WTC11 (cell line): ENCODE measurements around the gene LSM6. TPM values are rescaled to one million over a fixed set of nuclear protein-coding genes. Genes with fewer than 3 reads are reported as not detected.

Experiments
- ARID4B ChIP-seq: sonication (generic); formaldehyde crosslinking; IDR thresholded peaks from 2 replicates; pipeline ENCODE4 v1.8.0; 2023; ENCODE audit warnings: missing genetic modification reagents, mild to moderate bottlenecking, borderline replicate concordance
- GTF2I ChIP-seq: fragments of 250-450 bp; sonication (Bioruptor Pico); conservative IDR thresholded peaks from 2 replicates; pipeline ENCODE4 v1.4.0; 2021; ENCODE audit warnings: mild to moderate bottlenecking
- JAZF1 ChIP-seq: fragments of 250-450 bp; sonication (Bioruptor Pico); IDR thresholded peaks from 2 replicates; pipeline ENCODE4 v1.9.0; 2021; ENCODE audit warnings: moderate library complexity, mild to moderate bottlenecking, inconsistent platforms
- MXD4 ChIP-seq: fragments of 250-450 bp; sonication (Bioruptor Pico); IDR thresholded peaks from 2 replicates; pipeline ENCODE4 v1.8.0; 2021; ENCODE audit warnings: mild to moderate bottlenecking, moderate library complexity, borderline replicate concordance
- NFE2L1 ChIP-seq: sonication (generic); formaldehyde crosslinking; IDR thresholded peaks from 2 replicates; pipeline ENCODE4 v1.8.1; 2023; ENCODE audit warnings: missing genetic modification reagents
- SP1 ChIP-seq: sonication (generic); formaldehyde crosslinking; conservative IDR thresholded peaks from 2 replicates; pipeline ENCODE4 v1.8.1; 2022; ENCODE audit warnings: missing genetic modification reagents
- ZNF232 ChIP-seq: sonication (generic); formaldehyde crosslinking; IDR thresholded peaks from 2 replicates; pipeline ENCODE4 v1.8.0; 2022; ENCODE audit warnings: mild to moderate bottlenecking, missing genetic modification reagents
- total RNA-seq: library from RNA; stranded (reverse); gene quantifications from 3 replicates; pipeline ENCODE4 v1.2.3, GENCODE V29; 2021

The LSM6 gene
- total RNA-seq, 1 experiment from 2014 or later: 58.2 TPM

DNA sequence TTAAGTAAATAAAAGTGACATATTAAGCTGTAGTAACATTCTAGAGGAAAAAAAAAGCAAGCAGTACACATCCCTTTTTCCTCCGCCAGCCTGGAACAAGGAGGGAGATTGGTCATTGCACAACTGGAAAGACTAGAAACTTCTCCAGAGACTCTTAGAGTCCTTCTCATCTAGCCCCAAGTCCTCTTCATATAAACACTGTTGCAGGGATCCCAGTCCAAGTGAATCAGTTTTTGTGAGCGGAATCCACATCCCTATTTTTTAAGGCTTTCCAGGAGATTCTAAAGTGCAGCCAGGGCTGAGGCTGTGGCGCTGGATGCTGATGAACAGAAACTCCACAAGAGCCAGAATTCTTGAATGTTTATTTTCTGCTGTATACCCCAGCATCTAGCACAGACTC, 62.6 kb downstream of the LSM6 start (continued):
- no peak for TF ChIP-seq ARID4B
- no peak for TF ChIP-seq GTF2I (CRISPR knock-in tag)
- TF ChIP-seq MXD4 (CRISPR knock-in tag): no peak
- TF ChIP-seq SP1 (CRISPR knock-in tag): no peak
- no peak for TF ChIP-seq ZNF232 (CRISPR knock-in tag)
- TF ChIP-seq NFE2L1 (CRISPR knock-in tag): no peak
- TF ChIP-seq JAZF1 (CRISPR knock-in tag): no peak

Other genes starting within 250 kb of the LSM6 start
- 25.0 to 26.8 TPM (median 25.6 TPM) in 3 replicates for gene ZNF827, start 236.9 kb upstream of the LSM6 start, total RNA-seq
- gene REELD1, start 38.8 kb downstream of the LSM6 start, total RNA-seq: not detected in 3 replicates